WTC11 (cell line): ENCODE results near the gene ADGRB3.

Experiments used
- ATF6 ChIP-seq: sonication (generic); formaldehyde crosslinking; IDR thresholded peaks from 2 replicates; pipeline ENCODE4 v1.8.1; 2023; ENCODE audit warnings: mild to moderate bottlenecking, missing genetic modification reagents
- CBFB ChIP-seq: sonication (generic); formaldehyde crosslinking; IDR thresholded peaks from 2 replicates; pipeline ENCODE4 v1.8.1; 2022; ENCODE audit warnings: mild to moderate bottlenecking, low read depth, missing genetic modification reagents
- CREM ChIP-seq: sonication (generic); formaldehyde crosslinking; IDR thresholded peaks from 2 replicates; pipeline ENCODE4 v1.8.1; 2022; ENCODE audit warnings: mild to moderate bottlenecking, missing genetic modification reagents, moderate library complexity
- E2F5 ChIP-seq: sonication (generic); formaldehyde crosslinking; IDR thresholded peaks from 2 replicates; pipeline ENCODE4 v1.8.1; 2022; ENCODE audit warnings: mild to moderate bottlenecking, moderate library complexity, missing genetic modification reagents
- NR2C2 ChIP-seq: sonication (generic); formaldehyde crosslinking; IDR thresholded peaks from 2 replicates; pipeline ENCODE4 v1.8.0; 2022; ENCODE audit warnings: mild to moderate bottlenecking, missing genetic modification reagents
- PREB ChIP-seq: sonication (generic); formaldehyde crosslinking; IDR thresholded peaks from 2 replicates; pipeline ENCODE4 v1.8.1; 2022; ENCODE audit warnings: mild to moderate bottlenecking, missing genetic modification reagents, moderate library complexity, borderline replicate concordance
- RELA ChIP-seq: sonication (generic); formaldehyde crosslinking; IDR thresholded peaks from 2 replicates; pipeline ENCODE4 v1.8.1; 2022; ENCODE audit warnings: missing genetic modification reagents, mild to moderate bottlenecking, borderline replicate concordance
- TP53 ChIP-seq: sonication (generic); formaldehyde crosslinking; IDR thresholded peaks from 2 replicates; pipeline ENCODE4 v1.8.1; 2023; ENCODE audit warnings: mild to moderate bottlenecking, missing genetic modification reagents
- USF2 ChIP-seq: sonication (generic); formaldehyde crosslinking; IDR thresholded peaks from 2 replicates; pipeline ENCODE4 v1.8.1; 2023; ENCODE audit warnings: mild to moderate bottlenecking, missing genetic modification reagents, moderate library complexity
- ZBTB21 ChIP-seq: sonication (generic); formaldehyde crosslinking; IDR thresholded peaks from 2 replicates; pipeline ENCODE4 v1.8.1; 2023; ENCODE audit warnings: mild to moderate bottlenecking, missing genetic modification reagents, borderline replicate concordance
- ZNF138 ChIP-seq: sonication (generic); formaldehyde crosslinking; conservative IDR thresholded peaks from 2 replicates; pipeline ENCODE4 v1.8.1; 2022; ENCODE audit warnings: mild to moderate bottlenecking, moderate library complexity, missing genetic modification reagents
- ZNF263 ChIP-seq: sonication (generic); formaldehyde crosslinking; IDR thresholded peaks from 2 replicates; pipeline ENCODE4 v1.8.1; 2022; ENCODE audit warnings: low read depth, mild to moderate bottlenecking, moderate library complexity, missing genetic modification reagents
- ZNF512 ChIP-seq: sonication (generic); formaldehyde crosslinking; IDR thresholded peaks from 2 replicates; pipeline ENCODE4 v1.8.1; 2022; ENCODE audit warnings: missing genetic modification reagents, borderline replicate concordance
- TF ChIP-seq, protein P1 (sequence below): fragments of 200-600 bp; IDR thresholded peaks from 2 replicates; pipeline ENCODE4 v1.8.0; 2022; ENCODE audit warnings: antibody characterized with exemption

- no peak for TF ChIP-seq ZNF512 (CRISPR knock-in tag)
- TF ChIP-seq, protein P1, sequence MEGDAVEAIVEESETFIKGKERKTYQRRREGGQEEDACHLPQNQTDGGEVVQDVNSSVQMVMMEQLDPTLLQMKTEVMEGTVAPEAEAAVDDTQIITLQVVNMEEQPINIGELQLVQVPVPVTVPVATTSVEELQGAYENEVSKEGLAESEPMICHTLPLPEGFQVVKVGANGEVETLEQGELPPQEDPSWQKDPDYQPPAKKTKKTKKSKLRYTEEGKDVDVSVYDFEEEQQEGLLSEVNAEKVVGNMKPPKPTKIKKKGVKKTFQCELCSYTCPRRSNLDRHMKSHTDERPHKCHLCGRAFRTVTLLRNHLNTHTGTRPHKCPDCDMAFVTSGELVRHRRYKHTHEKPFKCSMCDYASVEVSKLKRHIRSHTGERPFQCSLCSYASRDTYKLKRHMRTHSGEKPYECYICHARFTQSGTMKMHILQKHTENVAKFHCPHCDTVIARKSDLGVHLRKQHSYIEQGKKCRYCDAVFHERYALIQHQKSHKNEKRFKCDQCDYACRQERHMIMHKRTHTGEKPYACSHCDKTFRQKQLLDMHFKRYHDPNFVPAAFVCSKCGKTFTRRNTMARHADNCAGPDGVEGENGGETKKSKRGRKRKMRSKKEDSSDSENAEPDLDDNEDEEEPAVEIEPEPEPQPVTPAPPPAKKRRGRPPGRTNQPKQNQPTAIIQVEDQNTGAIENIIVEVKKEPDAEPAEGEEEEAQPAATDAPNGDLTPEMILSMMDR = no peak
- TF ChIP-seq PREB (CRISPR knock-in tag) = no peak
- no peak for TF ChIP-seq E2F5 (CRISPR knock-in tag)
- no peak for TF ChIP-seq ATF6 (CRISPR knock-in tag)
- TF ChIP-seq CBFB (CRISPR knock-in tag) = no peak
- no peak for TF ChIP-seq CREM
- no peak for TF ChIP-seq RELA (CRISPR knock-in tag)
- no peak for TF ChIP-seq NR2C2 (CRISPR knock-in tag)
- no peak for TF ChIP-seq ZNF263 (CRISPR knock-in tag)
- TF ChIP-seq USF2 = no peak
- TF ChIP-seq TP53 (CRISPR knock-in tag) = no peak
- no peak for TF ChIP-seq ZBTB21 (CRISPR knock-in tag)
- no peak for TF ChIP-seq ZNF138 (CRISPR knock-in tag)
Observed at GRCh38 chr6:69072796-69073195, 437.7 kb downstream of the ADGRB3 start.
